Activated T-helper 2 cell treated with anti-CD3 and anti-CD28 coated beads, Interferon-gamma antibody, Interleukin-2, Interleukin-4, amounts not matched to agents 10 μg/mL and 5 μg/mL and 100 μg/mL, durations not matched to agents 14 hours and 24 hours and 36 hours (primary cell): Measurements from ENCODE around the gene RNF14. TPM values are rescaled to one million over a fixed set of nuclear protein-coding genes. Genes with fewer than 3 reads are reported as not detected.

Experiments
- DNase-seq: peaks from one replicate; pipeline ENCODE4 v3.0.0; 2021; ENCODE audit warnings: low spot score
- H3K27ac Mint-ChIP-seq: one replicate; pipeline ENCODE4 v1.8.0; 2021; ENCODE audit warnings: mixed read lengths
- H3K27me3 Mint-ChIP-seq: one replicate; pipeline ENCODE4 v1.8.0; 2021; ENCODE audit warnings: low read depth, mixed read lengths
- H3K36me3 Mint-ChIP-seq: one replicate; pipeline ENCODE4 v1.8.0; 2021; ENCODE audit warnings: low read depth, mixed read lengths
- H3K4me1 Mint-ChIP-seq: one replicate; pipeline ENCODE4 v1.8.0; 2021; ENCODE audit warnings: low read depth, mixed read lengths
- H3K4me3 Mint-ChIP-seq: one replicate; pipeline ENCODE4 v1.8.0; 2021; ENCODE audit warnings: low read depth, mild to moderate bottlenecking, moderate library complexity, mixed read lengths
- H3K9me3 Mint-ChIP-seq: one replicate; pipeline ENCODE4 v1.8.0; 2021; ENCODE audit warnings: mixed read lengths
- intact Hi-C: fragments of 100-400 bp; cut with micrococcal nuclease; formaldehyde crosslinking; loops from one replicate; pipeline ENCODE4 v1.15.1; 2023
- total RNA-seq: library from RNA; stranded (reverse); gene quantifications from 2 replicates; pipeline ENCODE4 v1.2.3, GENCODE V29; 2022

The RNF14 gene
- total RNA-seq, 1 donor from 2014 or later = 24.1 TPM

DNA sequence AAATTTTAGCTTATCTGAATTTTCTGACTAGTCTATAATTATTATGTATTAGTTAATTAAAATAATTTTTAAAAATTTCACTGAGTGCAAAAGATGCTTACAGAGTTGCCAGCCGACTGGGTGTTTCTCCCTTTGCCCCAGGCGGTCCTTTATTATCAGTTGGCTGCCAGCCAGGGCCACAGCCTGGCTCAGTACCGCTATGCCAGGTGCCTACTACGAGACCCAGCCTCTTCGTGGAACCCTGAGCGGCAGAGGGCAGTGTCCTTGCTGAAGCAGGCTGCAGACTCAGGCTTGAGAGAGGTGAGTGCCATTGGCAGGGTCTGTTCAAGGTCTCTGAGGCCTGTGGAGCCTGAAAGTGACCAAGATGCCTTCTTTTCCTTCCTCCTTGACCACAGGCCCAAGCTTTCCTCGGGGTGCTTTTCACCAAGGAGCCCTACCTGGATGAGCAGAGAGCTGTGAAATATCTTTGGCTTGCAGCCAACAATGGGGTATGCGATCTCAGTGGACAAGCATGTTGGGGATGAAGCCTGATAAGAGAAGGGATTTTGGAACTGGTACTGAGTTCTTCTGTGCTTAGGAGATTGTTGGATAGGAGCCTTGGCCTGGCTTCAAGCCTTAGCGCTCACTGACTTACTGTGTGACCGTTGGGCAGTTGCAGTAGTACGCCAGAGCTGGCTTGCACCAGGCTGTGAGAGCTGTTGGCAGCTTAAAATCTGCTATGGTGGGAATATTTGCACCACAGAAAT, 34.6 kb upstream of the RNF14 start:
- no peaks in the 10 kb centered on the region for H3K4me1 Mint-ChIP-seq
- DNase-seq = no peak
- no peaks in the 10 kb centered on the region for H3K27me3 Mint-ChIP-seq
- peaks cover 65% of the 10 kb centered on the region for H3K36me3 Mint-ChIP-seq
- no peaks in the 10 kb centered on the region for H3K9me3 Mint-ChIP-seq
- intact Hi-C loops = no loop called here
- H3K27ac Mint-ChIP-seq = no peak overlapping the region
- H3K4me3 Mint-ChIP-seq = no peak overlapping the region

DNA sequence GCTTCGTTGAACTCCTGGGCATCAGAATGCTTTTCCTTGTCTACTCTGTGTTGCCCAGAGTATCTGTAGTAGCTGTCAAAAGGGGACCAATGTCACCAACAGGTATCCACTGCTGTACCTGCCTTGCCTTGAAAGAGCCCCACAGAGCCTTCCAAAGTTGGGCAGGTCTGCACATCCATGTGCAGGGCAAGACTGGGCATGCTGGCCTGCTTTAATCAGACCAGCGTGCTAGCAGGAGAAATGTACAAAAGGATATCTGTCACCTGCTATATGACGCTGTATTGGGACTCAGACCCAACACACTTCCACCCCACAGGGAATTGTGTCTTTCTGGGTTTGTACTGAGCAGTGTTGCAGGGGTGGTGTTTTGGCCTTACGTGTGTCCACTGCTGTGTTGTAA, 33.4 kb upstream of the RNF14 start:
- H3K36me3 Mint-ChIP-seq = peaks cover 63% of the 10 kb centered on the region
- no peak for DNase-seq
- H3K27ac Mint-ChIP-seq = no peak overlapping the region
- intact Hi-C loops = no loop called here
- H3K4me3 Mint-ChIP-seq = no peak overlapping the region
- H3K4me1 Mint-ChIP-seq = peaks cover 1% of the 10 kb centered on the region
- H3K27me3 Mint-ChIP-seq = no peaks in the 10 kb centered on the region
- H3K9me3 Mint-ChIP-seq = no peaks in the 10 kb centered on the region

DNA sequence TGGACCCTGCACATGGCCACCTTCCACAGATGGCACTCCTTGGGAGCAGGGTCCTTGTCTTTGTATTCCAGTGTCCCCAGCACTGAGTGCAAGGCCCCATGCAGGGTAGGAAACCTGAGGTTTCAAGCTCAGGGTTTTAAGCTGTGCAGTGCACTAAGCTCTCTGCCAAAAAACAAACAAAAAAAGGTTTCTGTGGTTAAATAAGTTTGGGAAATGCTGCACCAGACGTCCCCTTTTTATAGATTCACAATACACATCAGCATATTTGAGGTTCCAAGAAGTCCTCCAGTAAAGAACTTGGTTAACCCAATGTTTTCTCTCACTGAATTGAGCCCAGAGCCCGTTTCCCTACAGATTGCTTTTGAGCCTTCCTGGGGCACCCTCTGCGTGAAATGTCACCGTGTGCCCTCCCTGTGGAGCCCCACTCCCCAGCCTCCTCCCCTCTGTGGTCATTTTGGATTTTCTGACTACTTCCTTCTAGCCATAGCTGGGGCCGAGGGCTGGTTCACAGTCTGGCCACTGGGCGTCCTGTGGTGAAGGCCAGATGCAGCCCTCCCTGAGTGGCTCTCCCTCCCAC, 28.1 kb upstream of the RNF14 start:
- Mint-ChIP-seq H3K9me3 (no peaks in the 10 kb centered on the region), H3K27ac (no peak overlapping the region), H3K27me3 (no peaks in the 10 kb centered on the region), H3K36me3 (peaks cover 32% of the 10 kb centered on the region), H3K4me1 (peaks cover 13% of the 10 kb centered on the region), H3K4me3 (no peak overlapping the region)
- DNase-seq = no peak
- intact Hi-C loops = no loop called here

DNA sequence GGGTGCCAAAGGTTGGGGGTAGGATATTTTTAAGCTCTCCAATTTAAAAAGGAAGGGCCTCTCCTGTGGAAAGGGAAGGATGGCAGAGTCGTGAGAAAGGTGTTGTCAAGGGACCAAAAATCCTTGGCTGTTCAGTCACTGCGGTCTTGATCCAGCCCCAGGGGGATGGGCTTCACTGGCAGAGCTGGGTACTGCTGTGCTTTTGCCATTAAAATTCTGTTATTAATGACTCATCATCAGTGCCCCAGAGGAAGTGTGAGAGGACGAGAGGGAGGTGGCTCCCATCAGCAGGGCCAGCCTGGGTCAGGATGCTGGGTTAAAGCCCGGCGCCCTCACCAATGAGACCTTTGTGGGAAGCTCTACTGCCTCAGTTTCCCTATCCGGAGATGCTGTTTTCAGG, 27.6 kb upstream of the RNF14 start:
- no peak overlapping the region for H3K27ac Mint-ChIP-seq
- no peak for DNase-seq
- H3K36me3 Mint-ChIP-seq = peaks cover 29% of the 10 kb centered on the region
- H3K4me1 Mint-ChIP-seq = peaks cover 13% of the 10 kb centered on the region
- H3K4me3 Mint-ChIP-seq = no peak overlapping the region
- no peaks in the 10 kb centered on the region for H3K27me3 Mint-ChIP-seq
- intact Hi-C loops = no loop called here
- H3K9me3 Mint-ChIP-seq = no peaks in the 10 kb centered on the region

DNA sequence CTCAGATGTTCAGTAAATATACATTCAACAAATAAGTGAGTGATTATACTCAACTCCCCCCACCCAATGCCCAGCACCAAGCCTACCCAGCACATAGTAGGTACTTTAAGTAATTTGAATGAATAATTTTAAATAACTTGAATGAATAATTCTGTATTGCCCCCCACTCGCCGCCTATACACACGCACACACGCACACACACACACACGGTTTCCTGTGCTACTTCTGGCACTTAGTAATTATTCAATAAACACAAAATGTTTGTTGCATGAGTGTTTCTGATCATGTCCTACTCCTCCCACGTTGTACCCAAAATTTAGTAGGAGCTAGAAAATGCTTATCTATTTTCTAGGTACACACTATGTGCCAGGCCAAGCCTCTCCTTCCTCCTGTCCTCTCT, 27.1 kb upstream of the RNF14 start:
- DNase-seq = no peak
- H3K4me1 Mint-ChIP-seq = peaks cover 13% of the 10 kb centered on the region
- H3K9me3 Mint-ChIP-seq = no peaks in the 10 kb centered on the region
- peaks cover 29% of the 10 kb centered on the region for H3K36me3 Mint-ChIP-seq
- intact Hi-C loops = no loop called here
- H3K27me3 Mint-ChIP-seq = no peaks in the 10 kb centered on the region
- no peak overlapping the region for H3K4me3 Mint-ChIP-seq
- no peak overlapping the region for H3K27ac Mint-ChIP-seq

DNA sequence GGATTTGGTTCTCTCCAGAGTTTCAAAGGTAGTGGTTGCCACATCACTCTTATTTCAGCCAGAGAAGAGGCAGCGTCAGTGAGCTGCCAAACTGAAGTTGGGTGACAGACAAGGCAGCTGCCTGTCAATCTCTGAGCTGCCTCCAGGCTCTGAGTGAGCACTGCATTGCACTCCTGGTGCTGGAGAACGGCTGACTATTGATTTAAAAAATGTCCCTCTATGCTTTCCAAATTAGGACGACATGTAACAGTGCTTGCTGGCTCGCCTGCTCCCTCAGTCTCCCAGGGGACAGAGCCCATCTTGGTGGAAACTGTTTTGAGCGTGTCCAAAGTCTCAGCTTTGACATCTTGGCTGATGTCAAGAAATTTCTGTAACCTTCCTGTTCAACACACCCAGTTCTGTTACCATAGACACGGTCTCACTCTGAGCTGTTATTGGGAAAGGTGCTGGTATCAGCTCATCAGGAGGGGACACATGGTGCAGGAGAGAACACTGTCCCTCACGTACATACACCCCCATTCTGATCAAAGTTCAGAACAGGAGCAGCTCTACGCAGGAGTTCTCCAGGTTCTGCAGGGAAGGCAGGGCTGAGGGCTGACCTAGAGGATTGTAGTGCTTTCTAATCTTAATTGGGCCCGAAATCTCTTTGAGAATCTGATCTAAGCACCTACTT, 26.6 kb upstream of the RNF14 start:
- H3K9me3 Mint-ChIP-seq = no peaks in the 10 kb centered on the region
- peaks cover 13% of the 10 kb centered on the region for H3K4me1 Mint-ChIP-seq
- H3K27me3 Mint-ChIP-seq = no peaks in the 10 kb centered on the region
- intact Hi-C loops = no loop called here
- no peak for DNase-seq
- peaks cover 29% of the 10 kb centered on the region for H3K36me3 Mint-ChIP-seq
- no peak overlapping the region for H3K4me3 Mint-ChIP-seq
- H3K27ac Mint-ChIP-seq = no peak overlapping the region

DNA sequence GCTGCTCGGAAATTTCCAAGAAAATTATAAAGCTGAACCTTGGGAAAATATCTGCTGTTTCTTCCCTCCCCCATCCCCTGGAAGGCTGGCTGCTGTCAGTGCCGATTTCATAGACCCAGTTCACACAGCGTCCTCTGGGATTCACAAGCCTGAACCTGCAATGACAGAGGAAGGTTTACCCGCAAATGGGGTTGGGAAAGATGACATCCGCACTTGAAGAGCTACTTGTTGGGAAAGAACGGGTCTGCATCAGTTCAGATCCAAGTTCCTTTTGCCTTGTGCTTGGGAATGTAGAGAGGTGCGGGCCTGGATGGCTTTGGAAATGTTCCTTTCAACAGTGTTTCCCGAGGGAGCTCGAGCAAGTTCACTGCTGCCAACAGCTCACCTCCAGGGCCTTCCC, 24.8 kb upstream of the RNF14 start:
- Mint-ChIP-seq H3K27me3 (no peaks in the 10 kb centered on the region), H3K4me1 (peaks cover 13% of the 10 kb centered on the region), H3K36me3 (peaks cover 22% of the 10 kb centered on the region), H3K4me3 (no peak overlapping the region), H3K27ac (no peak overlapping the region), H3K9me3 (no peaks in the 10 kb centered on the region)
- intact Hi-C loops = no loop called here
- no peak for DNase-seq

DNA sequence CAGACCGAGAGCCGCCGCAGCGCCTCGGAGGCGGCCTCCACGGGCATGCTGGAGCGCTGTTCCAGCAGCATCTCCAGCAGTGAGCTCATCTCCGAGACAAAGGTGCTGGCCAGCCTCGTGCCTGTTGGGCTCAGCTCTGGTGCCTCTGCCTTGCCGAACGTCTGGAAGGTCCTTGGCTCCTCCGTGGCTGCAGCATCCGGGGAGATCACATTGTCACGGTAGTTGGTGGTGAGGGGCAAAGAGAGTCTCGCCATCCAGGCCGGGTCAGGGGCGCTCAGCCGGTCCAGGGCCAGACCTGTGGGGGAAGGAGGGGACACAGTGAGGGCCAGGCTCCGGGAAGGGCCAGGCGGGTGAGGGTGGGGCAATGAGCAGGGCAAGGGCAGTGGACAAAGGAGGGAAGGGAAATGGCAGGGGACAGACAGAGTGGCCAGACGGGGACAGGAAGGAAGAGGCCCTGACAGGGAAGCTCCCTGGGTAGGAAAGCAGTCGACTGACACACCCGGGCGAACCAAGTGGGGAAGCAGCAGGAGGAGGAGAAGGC, 23.3 kb upstream of the RNF14 start:
- Mint-ChIP-seq H3K27ac (no peak overlapping the region), H3K36me3 (peaks cover 12% of the 10 kb centered on the region), H3K4me1 (peaks cover 14% of the 10 kb centered on the region), H3K9me3 (no peaks in the 10 kb centered on the region), H3K4me3 (no peak overlapping the region), H3K27me3 (no peaks in the 10 kb centered on the region)
- DNase-seq = no peak
- intact Hi-C loops = no loop called here

DNA sequence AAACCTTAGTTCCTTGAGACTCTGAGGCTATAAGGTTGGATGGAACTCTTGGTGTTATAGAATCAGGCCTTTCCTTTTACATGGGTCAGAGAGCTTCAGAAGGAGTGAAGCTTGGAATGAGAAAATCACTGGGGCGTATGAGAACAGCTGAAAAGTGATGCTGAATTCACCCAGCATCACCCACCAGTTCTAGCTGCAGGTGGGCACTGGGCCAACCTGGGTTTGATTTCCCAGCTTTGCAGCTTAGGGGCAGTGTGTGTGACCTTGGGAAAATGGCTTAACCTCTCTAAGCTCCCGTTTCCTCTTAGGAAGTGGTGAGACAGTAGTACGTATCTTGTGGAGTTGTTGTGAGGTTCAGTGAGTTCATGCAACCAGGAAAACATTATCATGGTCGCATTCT, 21.6 kb upstream of the RNF14 start:
- DNase-seq = no peak
- Mint-ChIP-seq H3K9me3 (no peaks in the 10 kb centered on the region), H3K36me3 (peaks cover 7% of the 10 kb centered on the region), H3K4me1 (peaks cover 17% of the 10 kb centered on the region), H3K27me3 (no peaks in the 10 kb centered on the region), H3K27ac (no peak overlapping the region), H3K4me3 (no peak overlapping the region)
- intact Hi-C loops = no loop called here

DNA sequence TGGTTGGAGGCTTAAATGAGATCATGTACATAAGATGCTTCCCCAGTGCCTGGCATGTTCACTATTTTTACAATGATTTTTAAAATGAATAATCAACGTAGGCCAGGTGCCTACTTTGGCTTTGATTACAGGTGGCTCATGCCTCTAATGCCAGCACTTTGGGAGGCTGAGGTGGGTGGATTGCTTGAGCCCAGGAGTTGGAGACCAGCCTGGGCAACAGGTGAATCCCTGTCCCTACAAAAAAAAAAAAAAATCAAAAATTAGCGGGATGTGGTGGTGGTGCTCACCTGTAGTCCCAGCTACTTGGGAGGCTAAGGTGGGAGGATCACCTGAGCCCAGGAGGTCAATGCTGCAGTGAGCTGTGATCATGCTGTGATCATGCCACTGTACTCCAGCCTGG, 20.1 kb upstream of the RNF14 start:
- intact Hi-C loops = no loop called here
- Mint-ChIP-seq H3K27me3 (no peaks in the 10 kb centered on the region), H3K36me3 (no peaks in the 10 kb centered on the region), H3K4me1 (peaks cover 14% of the 10 kb centered on the region), H3K4me3 (no peak overlapping the region), H3K9me3 (no peaks in the 10 kb centered on the region), H3K27ac (no peak overlapping the region)
- no peak for DNase-seq

DNA sequence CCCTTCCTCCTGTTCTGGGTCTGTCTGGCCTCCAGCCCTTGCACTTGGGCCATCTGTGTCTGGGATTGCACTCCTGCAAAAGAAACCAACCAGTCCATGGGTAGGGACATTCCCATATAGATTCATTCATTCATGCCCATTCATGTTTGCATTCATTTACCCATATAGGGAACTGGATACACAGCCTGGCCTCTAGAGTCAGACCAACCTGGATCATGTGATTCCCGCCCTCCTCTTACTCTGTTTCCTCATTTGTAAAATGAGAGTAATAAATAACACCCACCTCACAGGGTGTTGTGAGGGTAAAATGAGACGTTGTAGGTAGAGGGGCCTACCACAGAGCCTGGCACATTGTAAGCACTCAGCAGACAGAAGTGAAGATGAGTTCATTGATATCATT, 19.4 kb upstream of the RNF14 start:
- no peaks in the 10 kb centered on the region for H3K36me3 Mint-ChIP-seq
- H3K27me3 Mint-ChIP-seq = no peaks in the 10 kb centered on the region
- intact Hi-C loops = no loop called here
- peaks cover 14% of the 10 kb centered on the region for H3K4me1 Mint-ChIP-seq
- no peak for DNase-seq
- H3K27ac Mint-ChIP-seq = no peak overlapping the region
- no peaks in the 10 kb centered on the region for H3K9me3 Mint-ChIP-seq
- no peak overlapping the region for H3K4me3 Mint-ChIP-seq

DNA sequence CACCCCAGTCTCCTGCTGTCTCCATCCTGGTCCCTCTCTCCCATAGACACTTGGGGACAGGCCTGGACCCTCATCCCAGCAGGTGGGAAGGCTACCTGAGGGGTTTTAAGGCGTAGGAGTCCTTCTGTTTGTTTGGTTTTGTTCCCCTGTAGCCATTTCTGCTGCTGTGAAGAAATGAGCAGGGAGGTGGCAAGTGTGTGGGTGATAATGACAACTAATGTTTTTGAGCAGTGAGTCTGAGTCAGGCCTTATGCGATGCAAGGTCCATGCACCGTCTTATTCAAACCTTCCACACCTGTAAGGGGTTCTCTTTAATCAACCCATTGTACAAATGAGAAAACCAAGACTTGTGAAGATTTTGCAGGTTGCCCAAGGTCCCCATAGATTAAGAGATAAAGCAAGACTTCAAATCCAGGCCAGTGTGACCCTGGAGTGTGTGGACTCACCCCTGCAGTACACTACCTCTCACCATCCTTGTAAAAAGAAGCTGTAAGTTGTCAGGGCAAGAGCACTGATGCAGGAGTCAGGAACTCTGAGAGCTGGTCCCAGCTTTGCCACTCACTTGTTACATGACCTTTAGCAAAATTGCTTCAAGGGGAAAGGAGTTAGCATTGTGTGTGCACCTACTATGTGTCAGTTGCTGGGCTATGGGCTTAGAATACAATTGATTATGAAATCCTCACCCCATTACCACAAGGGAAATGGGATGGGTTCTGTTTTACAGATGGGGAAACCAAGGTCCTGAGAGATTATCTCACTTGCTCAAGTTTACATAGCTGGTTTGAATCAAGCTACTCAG, 18.5 kb upstream of the RNF14 start:
- Mint-ChIP-seq H3K27ac (no peak overlapping the region), H3K4me3 (no peak overlapping the region)

More for the DNA sequence above, 18.5 kb upstream of the RNF14 start:
- Mint-ChIP-seq H3K27me3 (no peaks in the 10 kb centered on the region), H3K36me3 (no peaks in the 10 kb centered on the region), H3K9me3 (no peaks in the 10 kb centered on the region), H3K4me1 (peaks cover 14% of the 10 kb centered on the region)
- no peak for DNase-seq
- intact Hi-C loops = no loop called here
